Endothelial cell of umbilical vein (primary cell): ENCODE measurements around the gene CUBN. TPM values are rescaled to one million over a fixed set of nuclear protein-coding genes. Genes with fewer than 3 reads are reported as not detected.

ENCODE experiments used
- BruUV-seq: library from RNA; stranded (reverse); fragments of 400-500 nt; replicated peaks from 2 replicates; lab custom pipeline; 2021; lab: Mats Ljungman, UMichigan
- CTCF ChIA-PET: fragments of 300-600, 350-600 bp; sonication (Branson Sonifier 250); formaldehyde crosslinking; loops from one replicate; lab custom pipeline; 2021; ENCODE audit warnings: antibody characterized with exemption, inconsistent platforms; lab: Charles Lee
- POLR2A ChIA-PET: fragments of 300-600, 350-600 bp; sonication (Branson Sonifier 250); formaldehyde crosslinking; loops from one replicate; lab custom pipeline; 2021; ENCODE audit warnings: antibody characterized with exemption, inconsistent platforms; lab: Charles Lee
- DNase-seq: peaks from one replicate; pipeline ENCODE4 v3.0.0-alpha.2; 2011; ENCODE audit warnings: low read depth, low spot score
- FAIRE-seq: peaks from 2 replicates; lab custom pipeline; 2011; peaks lifted over from hg19 to GRCh38; lab: Jason Lieb, UNC
- H2AFZ ChIP-seq: 2 replicates; pipeline ENCODE4 v1.6.0; 2012; ENCODE audit warnings: low read depth, low read length, control low read depth, inconsistent platforms
- H3K27ac ChIP-seq: 2 replicates; pipeline ENCODE4 v1.5.1; 2011; ENCODE audit warnings: low read depth, mild to moderate bottlenecking, control low read depth, low read length, moderate library complexity; ENCODE audit not compliant: insufficient read depth
- H3K27me3 ChIP-seq, 2 experiments: 2 replicates each; pipeline versions ENCODE4 v1.6.0 to v1.6.1; 2011; ENCODE audit warnings: low read length in 2 of 2, mixed read lengths in 1 of 2; ENCODE audit not compliant: control insufficient read depth in 2 of 2, insufficient read depth in 2 of 2
- H3K36me3 ChIP-seq, 2 experiments: 2 replicates in 1 of 2; 3 replicates in 1 of 2; pipeline ENCODE4 v1.5.1; 2011; ENCODE audit warnings: low read length in 2 of 2, mild to moderate bottlenecking in 1 of 2, moderate library complexity in 1 of 2; ENCODE audit not compliant: control insufficient read depth in 2 of 2, insufficient read depth in 2 of 2; ENCODE audit errors: extremely low read depth in 1 of 2
- H3K4me1 ChIP-seq: 3 replicates; pipeline ENCODE4 v1.5.1; 2011; ENCODE audit warnings: mild to moderate bottlenecking, low read length; ENCODE audit not compliant: control insufficient read depth, insufficient read depth; ENCODE audit errors: extremely low read depth
- H3K4me2 ChIP-seq: 2 replicates; pipeline ENCODE4 v1.6.1; 2011; ENCODE audit warnings: low read length, control low read depth, mixed read lengths; ENCODE audit not compliant: insufficient read depth
- H3K4me3 ChIP-seq, 3 experiments: fragments of 200-600 bp in 1 of 3; sonication (generic), shearing (Covaris generic) in 1 of 3; replicated peaks in 1 of 3; 2 replicates each; pipeline ENCODE4 v1.5.1; 2011 to 2016; ENCODE audit warnings: control low read depth in 3 of 3, low read length in 3 of 3, mild to moderate bottlenecking in 2 of 3, inconsistent platforms in 1 of 3, low read depth in 1 of 3, moderate library complexity in 1 of 3; ENCODE audit not compliant: insufficient read depth in 1 of 3
- H3K79me2 ChIP-seq: 2 replicates; pipeline ENCODE4 v1.6.0; 2012; ENCODE audit warnings: low read length, inconsistent platforms; ENCODE audit not compliant: control insufficient read depth, insufficient read depth
- H3K9ac ChIP-seq: replicated peaks from 2 replicates; pipeline ENCODE3; 2011; ENCODE audit warnings: low read length, control low read depth; ENCODE audit not compliant: insufficient read depth; ENCODE audit errors: extremely low read depth
- H3K9me1 ChIP-seq: replicated peaks from 3 replicates; pipeline ENCODE4 v1.6.0; 2011; ENCODE audit warnings: mild to moderate bottlenecking, low read length; ENCODE audit not compliant: control insufficient read depth, insufficient read depth; ENCODE audit errors: extremely low read depth
- H3K9me3 ChIP-seq: replicated peaks from 2 replicates; pipeline ENCODE4 v1.5.1; 2012; ENCODE audit warnings: low read length, inconsistent platforms; ENCODE audit not compliant: control insufficient read depth, insufficient read depth
- H4K20me1 ChIP-seq: replicated peaks from 2 replicates; pipeline ENCODE3; 2011; ENCODE audit warnings: mild to moderate bottlenecking, low read length; ENCODE audit not compliant: control insufficient read depth, insufficient read depth; ENCODE audit errors: extremely low read depth
- CTCF ChIP-seq, 2 donors: IDR thresholded peaks; 1 replicate in 1 of 2; 2 replicates in 1 of 2; pipeline ENCODE4 v1.5.1; 2011; ENCODE audit warnings: low read length in 2 of 2, mild to moderate bottlenecking in 2 of 2, moderate library complexity in 2 of 2, control low read depth in 1 of 2, inconsistent platforms in 1 of 2, low read depth in 1 of 2; ENCODE audit not compliant: insufficient read depth in 1 of 2; ENCODE audit errors: extremely low read depth in 1 of 2
- FOS ChIP-seq: IDR thresholded peaks from 2 replicates; pipeline ENCODE4 v1.6.1; 2011; ENCODE audit warnings: mild to moderate bottlenecking, low read length, moderate library complexity, borderline replicate concordance; ENCODE audit not compliant: insufficient read depth
- JUN ChIP-seq: IDR thresholded peaks from 2 replicates; pipeline ENCODE4 v1.6.1; 2011; ENCODE audit warnings: borderline replicate concordance, low read depth; ENCODE audit not compliant: insufficient read length, insufficient read depth
- MAX ChIP-seq: IDR thresholded peaks from 2 replicates; pipeline ENCODE4 v1.6.1; 2011; ENCODE audit not compliant: insufficient read depth, insufficient read length
- MYC ChIP-seq: IDR thresholded peaks from one replicate; pipeline ENCODE4 v1.6.1; 2011; ENCODE audit warnings: mild to moderate bottlenecking, low read depth, low read length
- POLR2A ChIP-seq: IDR thresholded peaks from 2 replicates; pipeline ENCODE4 v1.6.1; 2012; ENCODE audit warnings: low read depth, mild to moderate bottlenecking, control low read depth, low read length
- POLR2AphosphoS5 ChIP-seq: IDR thresholded peaks from 2 replicates; pipeline ENCODE4 v1.6.1; 2012; ENCODE audit warnings: low read depth, mild to moderate bottlenecking, control low read depth, low read length, moderate library complexity; ENCODE audit not compliant: insufficient read depth
- dilution Hi-C: fragments of 300-500 bp; cut with MboI; formaldehyde crosslinking; loops from one replicate; pipeline ENCODE4 v1.15.0; 2019; ENCODE audit warnings: low sequenced_read_pairs; ENCODE audit not compliant: extremely low pct_ligation_motif_present
- intact Hi-C: fragments of 100-400 bp; cut with micrococcal nuclease; formaldehyde crosslinking; loops from one replicate; pipeline ENCODE4 v1.10.0; 2022
- polyA plus RNA-seq, 4 experiments: library from polyadenylated mRNA; depleted of rRNA in 3 of 4; stranded (reverse) in 3 of 4; unstranded in 1 of 4; fragments of >200 nt; gene quantifications; 2 replicates each; pipeline versions ENCODE4 v1.2.1 to v1.2.3, GENCODE V29; 2011 to 2012; ENCODE audit warnings: missing spikeins in 1 of 4
- total RNA-seq: library from RNA; stranded (reverse); gene quantifications from 2 replicates; pipeline ENCODE4 v1.2.3, GENCODE V29; 2021

The CUBN gene
- total and polyA plus RNA-seq, 2 donors (not counting 3 experiments of a cell fraction or from before 2014, with no cell fraction given) = 2.7 to 4.6 TPM

GRCh38 chr10:16883084-16883483 is 246.5 kb downstream of the CUBN start:
- H3K9me3 ChIP-seq = no peaks in the 10 kb centered on the region
- H3K79me2 ChIP-seq = no peaks in the 10 kb centered on the region
- H3K27me3 ChIP-seq = no peaks in the 10 kb centered on the region
- H4K20me1 ChIP-seq = no peaks in the 10 kb centered on the region
- H3K36me3 ChIP-seq = no peaks in the 10 kb centered on the region
- peaks cover 8% of the 10 kb centered on the region for H3K4me1 ChIP-seq
- ChIA-PET POLR2A (no interaction called here), CTCF (interaction anchor here (1.4 kb wide), 1 partner anchor 13 kb away, joined by 3 read pairs; no protein-coding TSS in a partner anchor)
- H3K9ac ChIP-seq = no peak overlapping the region
- TF ChIP-seq MAX (no peak), POLR2A (no peak), POLR2AphosphoS5 (no peak), FOS (no peak), MYC (no peak)
- dilution Hi-C loops = no loop called here
- no peak overlapping the region for H3K4me3 ChIP-seq
- no peak overlapping the region for H3K27ac ChIP-seq
- DNase-seq (no peak), FAIRE-seq (no peak)
- no peak overlapping the region for H2AFZ ChIP-seq
- no peak overlapping the region for H3K4me2 ChIP-seq
- BruUV-seq = no TSS peak
- intact Hi-C loops = no loop called here
- no peaks in the 10 kb centered on the region for H3K9me1 ChIP-seq

- dilution Hi-C loops = no loop called here
- DNase-seq (no peak), FAIRE-seq (no peak)
- intact Hi-C loops = no loop called here
- Histone ChIP-seq H3K9me1 (no peaks in the 10 kb centered on the region), H3K27ac (no peak overlapping the region), H3K79me2 (no peaks in the 10 kb centered on the region), H3K9ac (no peak overlapping the region), H3K4me2 (no peak overlapping the region), H2AFZ (no peak overlapping the region), H3K36me3 (no peaks in the 10 kb centered on the region), H3K4me1 (no peaks in the 10 kb centered on the region), H3K9me3 (no peaks in the 10 kb centered on the region), H3K4me3 (no peak overlapping the region), H3K27me3 (no peaks in the 10 kb centered on the region), H4K20me1 (no peaks in the 10 kb centered on the region)
- TF ChIP-seq FOS = no peak
- TF ChIP-seq MAX = no peak
- no peak for TF ChIP-seq JUN
- no peak for TF ChIP-seq POLR2AphosphoS5
- TF ChIP-seq POLR2A = no peak
- TF ChIP-seq CTCF (IDR thresholded peaks at IDR 0.05; ENCODE audit: extremely low read depth in 1 of 2, insufficient read depth in 1 of 2, low read depth in 1 of 2, low read length in 2 of 2) = no peak
- ChIA-PET CTCF (interaction anchor here (0.7 to 1.6 kb wide), 3 partner anchors 12 to 383 kb away, joined by 3 to 6 read pairs (median 3); no protein-coding TSS in a partner anchor), POLR2A (no interaction called here)
- no TSS peak for BruUV-seq
Observed at GRCh38 chr10:16870331-16870730, 259.3 kb downstream of the CUBN start.
